Osteoblast (primary cell): ENCODE measurements around the gene TP53AIP1. TPM values are rescaled to one million over a fixed set of nuclear protein-coding genes. Genes with fewer than 3 reads are reported as not detected.
A peak's percentile ranks its signal among the peaks of the same experiment; 100 is the strongest.

ENCODE experiments used
- DNase-seq: peaks from one replicate; pipeline ENCODE4 v3.0.0; 2011; ENCODE audit warnings: low spot score, mixed read lengths; ENCODE audit not compliant: insufficient read length; ENCODE audit errors: missing footprints
- H2AFZ ChIP-seq: 2 replicates; pipeline ENCODE4 v1.6.0; 2011; ENCODE audit warnings: mild to moderate bottlenecking, low read length
- H3K27ac ChIP-seq: 2 replicates; pipeline ENCODE4 v1.5.1; 2011; ENCODE audit warnings: mild to moderate bottlenecking, low read depth, low read length, moderate library complexity
- H3K27me3 ChIP-seq: 2 replicates; pipeline ENCODE4 v1.6.0; 2012; ENCODE audit warnings: mild to moderate bottlenecking, control low read depth, inconsistent platforms, low read length, moderate library complexity; ENCODE audit not compliant: insufficient read depth
- H3K36me3 ChIP-seq: 2 replicates; pipeline ENCODE4 v1.5.1; 2011; ENCODE audit warnings: mild to moderate bottlenecking, low read length, control low read depth, moderate library complexity; ENCODE audit not compliant: insufficient read depth
- H3K4me1 ChIP-seq: 2 replicates; pipeline ENCODE4 v1.5.1; 2011; ENCODE audit warnings: mild to moderate bottlenecking, low read length, control low read depth, moderate library complexity; ENCODE audit not compliant: insufficient read depth
- H3K4me2 ChIP-seq: 2 replicates; pipeline ENCODE4 v1.6.0; 2011; ENCODE audit warnings: mild to moderate bottlenecking, low read length; ENCODE audit not compliant: insufficient read depth
- H3K4me3 ChIP-seq: fragments of 200-600 bp; sonication (generic); 3 replicates; pipeline ENCODE4 v1.5.1; 2012; ENCODE audit warnings: mild to moderate bottlenecking, low read length, inconsistent platforms; ENCODE audit not compliant: insufficient read depth
- H3K79me2 ChIP-seq: 2 replicates; pipeline ENCODE4 v1.6.0; 2012; ENCODE audit warnings: mild to moderate bottlenecking, low read length, control low read depth, inconsistent platforms; ENCODE audit not compliant: insufficient read depth
- H3K9me3 ChIP-seq: 2 replicates; pipeline ENCODE4 v1.5.1; 2011; ENCODE audit warnings: low read depth, low read length, control low read depth
- H4K20me1 ChIP-seq: 2 replicates; pipeline ENCODE4 v1.6.0; 2012; ENCODE audit warnings: mild to moderate bottlenecking, low read length, control low read depth; ENCODE audit not compliant: insufficient read depth
- total RNA-seq: library from RNA; depleted of rRNA; stranded (reverse); fragments of >200 nt; gene quantifications from 2 replicates; pipeline ENCODE4 v1.2.3, GENCODE V29; 2012
- TF ChIP-seq, protein P1 (sequence below): IDR thresholded peaks from 2 replicates; pipeline ENCODE4 v1.5.1; 2011; ENCODE audit warnings: mild to moderate bottlenecking, low read depth, low read length, moderate library complexity; ENCODE audit errors: extremely low read depth

Gene TP53AIP1
- total RNA-seq, 1 donor, result under 0.01 TPM

DNA sequence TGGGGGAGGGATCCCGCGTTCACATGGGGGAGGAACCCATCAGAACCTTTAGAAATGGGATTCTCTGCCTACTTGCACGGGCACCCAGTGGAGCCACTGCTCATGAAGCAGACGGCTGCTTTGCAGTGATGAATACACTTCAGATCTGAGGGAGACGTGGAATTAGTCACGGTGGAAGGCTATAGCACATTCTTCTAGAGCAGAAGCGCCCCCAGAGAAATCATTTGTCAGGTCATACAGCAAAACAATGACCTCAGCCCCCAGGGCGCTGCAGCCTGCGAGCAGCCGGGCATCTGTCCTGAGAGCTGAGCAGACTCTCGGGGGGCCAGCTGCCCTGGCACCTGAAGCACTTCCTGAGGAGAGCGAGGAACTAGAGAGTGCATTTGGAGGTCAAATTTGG is 12.7 kb downstream of the TP53AIP1 start:
- no peaks in the 10 kb centered on the region for H3K79me2 ChIP-seq
- no peaks in the 10 kb centered on the region for H3K9me3 ChIP-seq
- H3K36me3 ChIP-seq, result no peaks in the 10 kb centered on the region
- H2AFZ ChIP-seq, result no peak overlapping the region
- no peak overlapping the region for H3K4me3 ChIP-seq
- H4K20me1 ChIP-seq, result no peaks in the 10 kb centered on the region
- H3K4me1 ChIP-seq, result no peaks in the 10 kb centered on the region
- H3K27ac ChIP-seq, result no peak overlapping the region
- peaks cover 3% of the 10 kb centered on the region for H3K27me3 ChIP-seq
- peak; percentile 91 for DNase-seq
- TF ChIP-seq, protein P1, sequence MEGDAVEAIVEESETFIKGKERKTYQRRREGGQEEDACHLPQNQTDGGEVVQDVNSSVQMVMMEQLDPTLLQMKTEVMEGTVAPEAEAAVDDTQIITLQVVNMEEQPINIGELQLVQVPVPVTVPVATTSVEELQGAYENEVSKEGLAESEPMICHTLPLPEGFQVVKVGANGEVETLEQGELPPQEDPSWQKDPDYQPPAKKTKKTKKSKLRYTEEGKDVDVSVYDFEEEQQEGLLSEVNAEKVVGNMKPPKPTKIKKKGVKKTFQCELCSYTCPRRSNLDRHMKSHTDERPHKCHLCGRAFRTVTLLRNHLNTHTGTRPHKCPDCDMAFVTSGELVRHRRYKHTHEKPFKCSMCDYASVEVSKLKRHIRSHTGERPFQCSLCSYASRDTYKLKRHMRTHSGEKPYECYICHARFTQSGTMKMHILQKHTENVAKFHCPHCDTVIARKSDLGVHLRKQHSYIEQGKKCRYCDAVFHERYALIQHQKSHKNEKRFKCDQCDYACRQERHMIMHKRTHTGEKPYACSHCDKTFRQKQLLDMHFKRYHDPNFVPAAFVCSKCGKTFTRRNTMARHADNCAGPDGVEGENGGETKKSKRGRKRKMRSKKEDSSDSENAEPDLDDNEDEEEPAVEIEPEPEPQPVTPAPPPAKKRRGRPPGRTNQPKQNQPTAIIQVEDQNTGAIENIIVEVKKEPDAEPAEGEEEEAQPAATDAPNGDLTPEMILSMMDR, result no peak
- H3K4me2 ChIP-seq, result no peak overlapping the region

GRCh38 chr11:128929468-128929867 is 13.2 kb downstream of the TP53AIP1 start:
- H3K79me2 ChIP-seq, result no peaks in the 10 kb centered on the region
- H3K36me3 ChIP-seq, result no peaks in the 10 kb centered on the region
- TF ChIP-seq, protein P1, result no peak
- peaks cover 3% of the 10 kb centered on the region for H3K27me3 ChIP-seq
- H3K27ac ChIP-seq, result no peak overlapping the region
- H2AFZ ChIP-seq, result no peak overlapping the region
- H3K4me2 ChIP-seq, result no peak overlapping the region
- H3K4me3 ChIP-seq, result no peak overlapping the region
- no peaks in the 10 kb centered on the region for H4K20me1 ChIP-seq
- no peaks in the 10 kb centered on the region for H3K9me3 ChIP-seq
- no peaks in the 10 kb centered on the region for H3K4me1 ChIP-seq
- DNase-seq, result peak; percentile 11

DNA sequence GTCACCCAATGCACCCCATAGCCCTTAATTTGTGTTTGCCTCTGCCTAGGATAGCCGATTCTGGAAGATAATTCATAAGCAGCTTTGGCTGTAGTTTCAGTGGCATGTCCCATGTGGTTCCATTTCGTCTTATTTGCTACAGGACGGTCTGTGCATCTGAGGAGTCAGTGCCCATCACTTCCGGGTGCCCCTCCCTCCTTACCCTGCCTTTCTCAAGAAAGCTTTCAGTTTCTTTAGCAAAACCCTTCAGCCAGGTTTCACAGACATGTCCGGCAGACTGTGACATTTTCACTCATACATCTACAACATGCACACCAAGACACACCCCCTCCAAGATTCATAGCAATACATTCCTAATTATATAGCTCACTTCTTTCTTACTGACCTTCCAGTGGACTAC is 14.3 kb downstream of the TP53AIP1 start:
- no peak overlapping the region for H3K4me3 ChIP-seq
- H3K36me3 ChIP-seq, result no peaks in the 10 kb centered on the region
- no peak overlapping the region for H3K27ac ChIP-seq
- DNase-seq, result peak; percentile 68
- no peaks in the 10 kb centered on the region for H3K9me3 ChIP-seq
- no peaks in the 10 kb centered on the region for H4K20me1 ChIP-seq
- H3K4me1 ChIP-seq, result no peaks in the 10 kb centered on the region
- H3K27me3 ChIP-seq, result peaks cover 6% of the 10 kb centered on the region
- H3K79me2 ChIP-seq, result no peaks in the 10 kb centered on the region
- no peak overlapping the region for H2AFZ ChIP-seq
- TF ChIP-seq, protein P1, result no peak
- no peak overlapping the region for H3K4me2 ChIP-seq

DNA sequence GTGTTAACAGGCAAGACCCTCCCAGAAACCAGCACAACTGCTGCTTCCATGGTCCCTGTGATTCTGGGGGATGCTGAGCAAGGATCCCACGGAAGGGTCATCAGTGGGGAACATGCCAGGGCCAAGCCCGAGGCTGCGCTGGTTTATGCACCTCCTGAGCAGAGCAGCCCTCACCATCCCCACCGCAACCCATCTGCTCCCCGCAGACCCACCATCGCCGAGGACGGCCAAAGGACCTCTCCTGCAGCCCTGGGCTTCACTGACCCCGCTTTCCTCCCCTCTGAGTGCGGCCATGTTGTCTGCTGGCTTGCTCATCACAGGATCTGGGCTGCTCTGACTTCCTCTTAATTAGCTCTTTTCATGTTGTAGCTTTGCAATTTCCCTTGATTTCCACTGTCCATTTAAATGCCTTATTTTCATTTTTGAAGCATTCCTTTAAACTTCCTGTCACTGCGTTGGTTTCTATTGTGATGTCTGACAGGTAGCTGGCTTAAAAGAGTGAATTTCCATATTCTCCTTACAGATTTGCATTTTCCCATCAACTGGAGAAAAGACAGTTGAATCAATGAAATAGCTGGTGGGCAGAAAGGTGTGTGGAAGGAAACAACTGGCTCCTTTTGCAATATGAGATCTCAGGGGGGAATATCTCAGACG is 14.9 kb downstream of the TP53AIP1 start:
- no peak overlapping the region for H3K27ac ChIP-seq
- TF ChIP-seq, protein P1, result no peak
- DNase-seq, result peak; percentile 55
- H2AFZ ChIP-seq, result no peak overlapping the region
- H3K79me2 ChIP-seq, result no peaks in the 10 kb centered on the region
- no peaks in the 10 kb centered on the region for H4K20me1 ChIP-seq
- H3K9me3 ChIP-seq, result no peaks in the 10 kb centered on the region
- H3K4me3 ChIP-seq, result no peak overlapping the region
- H3K4me2 ChIP-seq, result no peak overlapping the region
- peaks cover 6% of the 10 kb centered on the region for H3K27me3 ChIP-seq
- no peaks in the 10 kb centered on the region for H3K4me1 ChIP-seq
- H3K36me3 ChIP-seq, result no peaks in the 10 kb centered on the region
